Mesothelial cell of epicardium (in vitro differentiated cells): ENCODE data around the gene DIDO1. TPM values are rescaled to one million over a fixed set of nuclear protein-coding genes. Genes with fewer than 3 reads are reported as not detected.
"Not testable (repeated sequence)": the region's sequence is repeated elsewhere in the genome, so short reads cannot be mapped to it uniquely, and the experiment has no call there.

Experiments
- DNase-seq, 2 experiments: peaks; one replicate each; pipeline ENCODE4 v3.0.0; 2021; ENCODE audit warnings: low spot score in 2 of 2; ENCODE audit not compliant: unreplicated experiment in 2 of 2
- H3K27ac Mint-ChIP-seq: 2 replicates; pipeline ENCODE4 v1.8.0; 2021; ENCODE audit warnings: mixed read lengths
- H3K27me3 Mint-ChIP-seq: 2 replicates; pipeline ENCODE4 v1.8.0; 2021; ENCODE audit warnings: low read depth, mixed read lengths
- H3K36me3 Mint-ChIP-seq: 2 replicates; pipeline ENCODE4 v1.8.0; 2021; ENCODE audit warnings: mixed read lengths
- H3K4me1 Mint-ChIP-seq: 2 replicates; pipeline ENCODE4 v1.8.0; 2021; ENCODE audit warnings: mixed read lengths
- H3K4me3 Mint-ChIP-seq: 2 replicates; pipeline ENCODE4 v1.8.0; 2021; ENCODE audit warnings: mild to moderate bottlenecking, moderate library complexity, mixed read lengths
- H3K9me3 Mint-ChIP-seq: 2 replicates; pipeline ENCODE4 v1.8.0; 2021; ENCODE audit warnings: mixed read lengths
- total RNA-seq: library from RNA; stranded (reverse); gene quantifications from 3 replicates; pipeline ENCODE4 v1.2.1, GENCODE V29; 2021
- TF ChIP-seq, protein P1 (sequence below): fragments of 200-600 bp; sonication (generic); IDR thresholded peaks from one replicate; pipeline ENCODE4 v1.5.0; 2021; ENCODE audit warnings: antibody characterized with exemption; ENCODE audit not compliant: unreplicated experiment

Gene DIDO1
- total RNA-seq, 1 donor from 2014 or later: 73.1 TPM

GRCh38 chr20:62927128-62927705, 912 bp upstream of the DIDO1 start:
- no peak for DNase-seq
- Mint-ChIP-seq H3K9me3 (no peaks in the 10 kb centered on the region), H3K36me3 (no peaks in the 10 kb centered on the region), H3K4me3 (peak overlapping the region; percentile 90), H3K4me1 (peaks cover 47% of the 10 kb centered on the region), H3K27me3 (no peaks in the 10 kb centered on the region), H3K27ac (peak overlapping the region; percentile 94)
- TF ChIP-seq, protein P1, sequence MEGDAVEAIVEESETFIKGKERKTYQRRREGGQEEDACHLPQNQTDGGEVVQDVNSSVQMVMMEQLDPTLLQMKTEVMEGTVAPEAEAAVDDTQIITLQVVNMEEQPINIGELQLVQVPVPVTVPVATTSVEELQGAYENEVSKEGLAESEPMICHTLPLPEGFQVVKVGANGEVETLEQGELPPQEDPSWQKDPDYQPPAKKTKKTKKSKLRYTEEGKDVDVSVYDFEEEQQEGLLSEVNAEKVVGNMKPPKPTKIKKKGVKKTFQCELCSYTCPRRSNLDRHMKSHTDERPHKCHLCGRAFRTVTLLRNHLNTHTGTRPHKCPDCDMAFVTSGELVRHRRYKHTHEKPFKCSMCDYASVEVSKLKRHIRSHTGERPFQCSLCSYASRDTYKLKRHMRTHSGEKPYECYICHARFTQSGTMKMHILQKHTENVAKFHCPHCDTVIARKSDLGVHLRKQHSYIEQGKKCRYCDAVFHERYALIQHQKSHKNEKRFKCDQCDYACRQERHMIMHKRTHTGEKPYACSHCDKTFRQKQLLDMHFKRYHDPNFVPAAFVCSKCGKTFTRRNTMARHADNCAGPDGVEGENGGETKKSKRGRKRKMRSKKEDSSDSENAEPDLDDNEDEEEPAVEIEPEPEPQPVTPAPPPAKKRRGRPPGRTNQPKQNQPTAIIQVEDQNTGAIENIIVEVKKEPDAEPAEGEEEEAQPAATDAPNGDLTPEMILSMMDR: no peak

DNA sequence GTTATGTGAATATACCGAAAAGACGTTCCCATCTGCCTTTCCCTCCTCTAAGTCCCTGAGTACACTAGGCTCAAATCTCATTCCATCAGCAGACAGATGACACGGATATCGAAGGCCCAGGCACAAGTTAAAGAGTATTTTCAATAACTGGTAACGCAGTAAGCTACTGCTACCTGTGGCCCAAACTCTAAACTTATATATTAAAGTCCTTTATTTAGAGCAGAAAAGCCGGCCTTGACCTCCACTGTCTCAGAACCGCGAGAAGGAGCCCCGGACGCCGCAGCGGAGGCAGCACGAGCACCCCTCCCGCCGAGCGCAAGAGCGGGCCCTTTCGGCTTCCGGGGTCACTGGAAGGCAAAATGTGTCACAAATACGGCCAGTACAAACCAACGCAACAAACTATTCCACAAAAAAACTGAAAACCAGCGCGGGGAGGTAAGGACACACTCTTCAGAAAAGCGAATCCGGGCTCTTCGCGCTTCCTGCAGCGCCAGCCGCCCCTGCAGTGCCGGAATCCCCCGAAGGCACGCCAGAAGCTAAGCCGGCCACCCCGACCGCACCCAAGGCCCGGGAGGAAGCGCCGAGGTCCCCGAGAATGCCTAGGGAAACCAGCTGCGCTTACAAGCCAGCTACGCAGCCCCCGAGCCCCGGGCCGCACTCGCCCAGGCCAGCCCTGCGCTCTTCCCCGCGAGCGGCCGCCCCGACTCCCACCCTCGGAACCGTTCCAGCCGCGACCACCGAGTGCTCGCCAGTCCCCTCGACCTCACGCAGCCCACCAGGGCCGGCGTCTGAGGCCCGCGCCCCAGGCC, 681 bp downstream of the DIDO1 start:
- TF ChIP-seq, protein P1: no peak
- H3K36me3 Mint-ChIP-seq: no peaks in the 10 kb centered on the region
- H3K9me3 Mint-ChIP-seq: no peaks in the 10 kb centered on the region
- H3K4me1 Mint-ChIP-seq: peaks cover 53% of the 10 kb centered on the region
- peak in 1 of 2 experiments; percentile 53 for DNase-seq
- peak overlapping the region; percentile 98 for H3K27ac Mint-ChIP-seq
- H3K27me3 Mint-ChIP-seq: no peaks in the 10 kb centered on the region
- peak overlapping the region; percentile 98 for H3K4me3 Mint-ChIP-seq

DNA sequence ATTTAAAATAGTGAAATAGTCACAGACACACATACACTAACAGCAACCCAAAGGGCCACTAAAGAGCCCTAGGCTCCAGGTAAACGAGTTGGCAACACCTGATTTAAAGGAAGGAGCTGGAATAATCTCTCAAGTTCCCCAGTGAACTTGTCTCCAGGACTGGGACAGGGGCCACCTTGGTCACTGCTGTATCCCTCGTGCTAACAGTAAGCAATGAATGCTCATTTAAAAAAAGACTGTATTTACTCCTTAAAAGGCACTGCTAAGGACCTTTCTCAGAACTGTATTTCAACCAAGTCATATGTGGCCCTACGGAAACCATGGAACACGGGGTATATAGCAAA, 1.3 kb downstream of the DIDO1 start:
- Mint-ChIP-seq H3K9me3 (no peaks in the 10 kb centered on the region), H3K36me3 (no peaks in the 10 kb centered on the region), H3K4me3 (peak overlapping the region; percentile 98)

DNA sequence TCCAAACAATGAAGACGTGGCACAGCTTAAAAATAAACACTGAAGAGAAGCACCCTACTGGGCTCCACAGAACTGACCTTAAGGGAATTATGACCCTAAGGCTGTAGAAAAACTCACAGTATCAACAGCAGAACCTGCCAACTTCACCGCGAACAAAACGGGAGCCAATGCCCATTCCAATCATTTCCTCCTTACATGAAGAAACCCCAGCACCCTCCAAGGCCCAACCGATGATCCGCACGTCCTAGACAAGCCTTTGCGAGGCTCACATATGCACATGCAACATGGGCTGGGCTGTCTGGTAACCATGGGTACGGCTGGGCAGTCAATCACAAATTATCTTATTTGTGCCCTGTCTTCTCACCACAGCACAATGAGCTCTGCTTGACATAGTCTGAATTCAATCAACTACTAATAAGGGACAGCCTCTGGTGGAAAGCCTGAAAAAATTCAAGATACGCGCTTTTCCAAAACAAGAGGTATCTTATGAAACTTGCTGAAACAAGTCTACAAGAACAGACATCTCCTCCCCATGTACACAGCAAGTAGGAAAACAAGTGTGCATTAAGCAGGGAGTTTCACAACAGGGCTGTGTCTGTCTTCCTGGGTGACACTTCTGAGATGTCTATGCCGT, 1.7 kb downstream of the DIDO1 start:
- no peak for DNase-seq
- TF ChIP-seq, protein P1: no peak
- Mint-ChIP-seq H3K4me1 (peaks cover 60% of the 10 kb centered on the region), H3K27ac (peak overlapping the region; percentile 98), H3K9me3 (no peaks in the 10 kb centered on the region), H3K36me3 (no peaks in the 10 kb centered on the region), H3K4me3 (peak overlapping the region; percentile 98), H3K27me3 (no peaks in the 10 kb centered on the region)

More for the DNA sequence above, 1.3 kb downstream of the DIDO1 start:
- Mint-ChIP-seq H3K4me1 (peaks cover 59% of the 10 kb centered on the region), H3K27ac (peak overlapping the region; percentile 98), H3K27me3 (no peaks in the 10 kb centered on the region)
- TF ChIP-seq, protein P1: no peak
- no peak for DNase-seq

DNA sequence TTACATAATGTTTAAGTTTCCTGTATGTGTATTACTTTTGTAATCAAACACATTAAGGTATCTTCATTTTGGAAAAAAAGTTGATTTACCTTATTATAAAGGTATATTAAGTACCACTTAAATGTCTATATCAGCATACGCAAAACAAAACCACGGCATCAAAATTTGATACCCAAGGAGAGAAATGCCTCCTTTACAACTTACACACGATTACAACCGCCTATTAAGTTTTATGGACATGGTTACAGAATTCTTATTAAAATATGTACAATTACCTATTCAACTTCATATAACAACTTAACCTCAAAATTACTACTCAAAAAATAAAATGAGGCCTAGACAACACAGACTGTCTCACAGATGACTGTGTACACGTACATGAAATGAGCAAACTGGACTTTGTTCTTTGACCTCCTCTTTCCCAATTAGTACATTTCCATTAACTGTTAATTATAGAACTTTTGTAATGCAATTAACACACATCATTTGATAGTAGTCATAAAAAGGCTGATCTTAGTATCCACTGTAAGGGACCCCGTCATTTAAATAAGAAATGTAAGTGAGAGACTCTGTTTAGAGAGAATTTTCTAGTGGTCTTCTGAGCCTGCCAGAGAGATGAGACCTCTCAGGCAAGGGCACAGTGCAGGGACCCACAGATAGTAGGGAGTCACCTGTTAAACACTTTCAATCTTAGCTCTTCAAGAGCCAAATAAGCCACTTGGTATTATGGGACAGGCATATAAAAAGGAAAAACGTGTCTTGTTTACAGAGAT, 2.5 kb downstream of the DIDO1 start:
- DNase-seq: no peak
- Mint-ChIP-seq H3K4me3 (peak overlapping the region; percentile 98), H3K27me3 (no peaks in the 10 kb centered on the region), H3K9me3 (no peaks in the 10 kb centered on the region), H3K27ac (peak overlapping the region; percentile 98), H3K36me3 (no peaks in the 10 kb centered on the region), H3K4me1 (peaks cover 58% of the 10 kb centered on the region)
- TF ChIP-seq, protein P1: no peak

DNA sequence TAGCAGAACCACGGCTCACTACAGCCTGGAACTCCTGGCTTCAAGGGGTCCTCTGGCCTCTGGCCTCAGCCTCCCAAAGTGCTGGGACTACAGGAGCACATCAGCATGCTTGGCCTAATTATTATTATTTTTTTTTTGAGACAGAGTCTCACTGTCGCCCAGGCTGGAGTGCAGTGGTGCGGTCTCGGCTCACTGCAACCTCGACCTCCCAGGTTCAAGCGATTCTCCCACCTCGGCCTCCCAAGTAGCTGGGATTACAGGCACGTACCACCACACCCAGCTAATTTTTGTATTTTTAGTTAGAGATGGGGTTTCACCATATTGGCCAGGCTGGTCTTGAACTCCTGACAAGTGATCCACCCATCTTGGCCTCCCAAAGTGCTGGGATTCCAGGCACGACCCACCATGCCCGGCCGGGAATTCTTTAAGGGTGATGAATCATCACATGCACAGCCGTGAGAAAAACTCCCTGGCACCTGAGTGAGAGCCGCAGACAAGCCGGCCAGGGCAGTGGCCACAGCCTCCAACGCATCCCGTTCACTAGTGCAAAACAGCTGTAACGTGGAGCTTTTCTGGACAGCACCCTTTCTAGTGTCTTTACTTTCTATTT, 3.1 kb downstream of the DIDO1 start:
- H3K4me3 Mint-ChIP-seq, H3K9me3 Mint-ChIP-seq, H3K36me3 Mint-ChIP-seq, DNase-seq, H3K27me3 Mint-ChIP-seq: not testable (repeated sequence)
- Mint-ChIP-seq H3K4me1 (peaks cover 58% of the 10 kb centered on the region), H3K27ac (peak overlapping the region; percentile 53)
